SK-N-MC (cell line): ENCODE results near the gene TAB2.

Experiments
- EZH2 ChIP-seq: fragments of 200-600 bp; sonication (generic); IDR thresholded peaks from one replicate; pipeline ENCODE4 v1.6.1; 2017; ENCODE audit warnings: antibody characterized with exemption
- POLR2AphosphoS5 ChIP-seq: IDR thresholded peaks from 2 replicates; pipeline ENCODE4 v1.6.1; 2012; ENCODE audit warnings: mild to moderate bottlenecking, low read depth, low read length, borderline replicate concordance

DNA sequence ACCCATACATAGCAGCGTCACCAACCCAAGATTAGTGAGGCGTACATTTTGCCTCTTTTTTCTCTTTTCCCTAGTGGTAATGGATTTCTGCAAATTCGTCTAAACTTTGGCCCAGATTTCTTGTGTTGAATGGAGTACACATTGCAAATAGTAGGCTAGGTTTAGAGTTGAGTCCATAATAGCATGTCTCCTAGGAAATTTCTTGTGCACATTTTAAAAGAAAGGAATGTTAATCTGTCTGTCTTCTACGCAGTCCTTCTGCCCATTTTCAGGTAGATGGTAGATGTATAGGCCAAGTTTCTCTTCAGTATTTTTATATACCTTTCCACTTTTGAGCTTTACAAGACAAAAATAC lies 15.7 kb downstream of the TAB2 start:
- no peak for TF ChIP-seq POLR2AphosphoS5
- TF ChIP-seq EZH2 = no peak
